GM10266 (cell line): ENCODE results near the gene CAMSAP2.
"Not testable (repeated sequence)": the region's sequence is repeated elsewhere in the genome, so short reads cannot be mapped to it uniquely, and the experiment has no call there.

ENCODE experiments used
- DNase-seq: peaks from one replicate; pipeline ENCODE4 v3.0.0; 2012; ENCODE audit errors: extremely low spot score
- CTCF ChIP-seq: IDR thresholded peaks from 2 replicates; pipeline ENCODE4 v1.5.1; 2012; ENCODE audit warnings: mild to moderate bottlenecking, low read depth; ENCODE audit not compliant: control insufficient read depth, insufficient read depth; ENCODE audit errors: missing control alignments

The CAMSAP2 gene

GRCh38 chr1:200738949-200739651 is 407 bp downstream of the CAMSAP2 start:
- peak; percentile 78 for DNase-seq
- no peak for TF ChIP-seq CTCF

DNA sequence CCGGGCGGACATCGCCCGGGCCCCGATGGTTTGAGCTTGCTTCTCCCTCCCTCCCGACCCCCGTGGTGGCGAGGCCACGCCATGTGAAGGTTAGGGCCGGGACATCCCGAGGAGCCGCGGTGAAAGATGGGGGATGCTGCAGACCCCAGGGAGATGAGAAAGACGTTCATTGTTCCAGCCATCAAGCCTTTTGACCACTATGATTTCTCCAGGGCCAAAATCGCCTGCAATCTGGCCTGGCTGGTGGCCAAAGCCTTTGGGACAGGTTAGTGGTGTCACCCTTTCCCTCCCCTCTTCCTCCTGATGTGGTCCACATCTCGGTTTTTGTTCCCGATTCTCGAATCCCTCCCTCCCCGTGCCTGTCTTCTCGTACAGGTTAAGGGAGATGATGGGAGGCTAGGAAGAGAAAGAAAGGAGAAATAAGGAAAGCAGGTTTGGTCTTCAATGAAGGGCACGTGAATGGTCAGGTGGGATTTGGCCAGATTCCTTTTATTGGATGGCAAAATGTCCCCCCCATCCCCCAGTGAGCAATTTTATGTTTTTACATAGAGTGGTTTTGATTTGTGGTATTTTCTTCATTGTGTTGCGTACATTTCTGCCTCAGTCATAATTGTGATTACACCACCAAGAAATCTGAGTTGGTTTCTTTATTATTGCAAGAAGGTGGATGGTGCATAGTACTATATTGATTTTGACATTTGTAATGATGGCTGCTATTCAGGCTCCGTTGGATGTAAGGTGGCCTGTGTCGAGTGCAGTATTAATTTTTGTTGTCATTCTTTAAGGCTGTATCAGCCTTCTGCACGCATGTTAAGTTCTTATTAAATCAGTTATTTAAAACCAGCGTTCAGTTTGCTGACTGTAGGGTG is 1.2 kb downstream of the CAMSAP2 start:
- no peak for TF ChIP-seq CTCF
- peak; percentile 38 for DNase-seq

GRCh38 chr1:200740571-200741208 is 2.0 kb downstream of the CAMSAP2 start:
- TF ChIP-seq CTCF = no peak
- no peak for DNase-seq

DNA sequence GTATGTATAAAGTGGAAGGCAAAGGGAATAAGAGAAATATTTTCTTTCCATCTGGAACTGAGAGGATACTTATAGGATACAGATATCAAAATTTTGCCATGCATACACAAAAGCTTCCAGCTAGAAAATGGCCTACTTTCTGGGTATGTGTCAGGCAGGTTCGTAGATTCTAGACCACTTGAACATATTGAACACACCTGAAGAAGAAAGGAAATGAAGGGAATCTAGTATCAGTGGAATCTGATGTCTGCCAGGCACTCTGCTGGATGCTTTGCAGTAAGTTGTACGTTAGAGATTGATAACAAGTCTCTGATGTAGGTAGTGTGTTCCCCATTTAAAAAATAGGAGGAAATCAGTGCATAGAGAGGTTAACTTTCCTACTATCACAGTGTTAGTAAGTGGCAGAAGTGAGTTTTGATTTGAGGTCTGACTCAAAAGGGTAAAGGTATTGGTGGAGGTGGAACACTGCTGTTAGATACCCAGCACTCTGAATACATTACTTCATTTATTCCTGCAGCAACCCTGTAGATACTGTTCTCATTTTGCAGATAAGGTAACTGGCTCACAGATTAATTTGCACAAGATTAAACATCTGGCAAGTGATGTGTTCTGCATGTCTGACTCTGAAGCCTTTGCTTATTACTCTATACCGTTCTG is 3.0 kb downstream of the CAMSAP2 start:
- peak; percentile 36 for DNase-seq
- TF ChIP-seq CTCF = no peak

DNA sequence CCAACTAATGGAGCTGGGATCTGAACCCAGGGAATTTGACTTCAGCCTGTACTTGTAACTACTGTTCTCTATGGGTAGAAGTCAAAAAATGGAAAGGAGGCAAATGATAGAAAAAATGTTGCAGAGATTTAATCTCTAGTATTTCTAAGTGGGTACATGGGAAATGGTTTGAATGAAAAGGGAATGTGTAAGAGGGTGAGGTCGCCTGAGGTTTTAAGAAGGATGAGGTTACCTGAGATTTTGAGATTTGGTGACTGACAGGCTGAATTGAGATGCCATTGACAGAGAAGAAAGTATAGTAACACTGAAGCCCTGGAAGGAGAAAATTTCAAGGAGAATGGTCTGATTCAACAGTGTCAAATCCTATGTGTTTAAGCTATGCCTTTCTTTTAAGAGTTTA is 5.5 kb downstream of the CAMSAP2 start:
- TF ChIP-seq CTCF = no peak
- no peak for DNase-seq

GRCh38 chr1:200749090-200749489 is 10.4 kb downstream of the CAMSAP2 start:
- TF ChIP-seq CTCF = no peak
- no peak for DNase-seq

DNA sequence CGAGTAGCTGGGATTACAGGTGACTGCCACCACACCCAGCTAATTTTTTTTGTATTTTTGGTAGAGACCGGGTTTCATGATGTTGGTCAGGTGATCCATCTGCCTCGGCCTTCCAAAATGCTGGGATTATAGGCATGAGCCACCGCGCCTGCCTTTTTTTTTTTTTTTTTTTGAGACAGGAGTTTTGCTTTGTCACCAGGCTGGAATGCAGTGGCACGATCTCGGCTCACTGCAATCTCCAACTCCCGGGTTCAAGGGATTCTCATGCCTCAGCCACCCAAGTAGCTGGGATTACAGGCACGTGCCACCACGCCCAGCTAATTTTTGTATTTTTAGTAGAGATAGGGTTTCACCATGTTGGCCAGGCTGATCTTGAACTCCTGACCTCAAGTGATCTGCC is 12.1 kb downstream of the CAMSAP2 start:
- DNase-seq = not testable (repeated sequence)
